ENCODE measurements around the gene LCN9.
"Not testable (repeated sequence)": the region's sequence is repeated elsewhere in the genome, so short reads cannot be mapped to it uniquely, and the experiment has no call there.

Gene LCN9

DNA sequence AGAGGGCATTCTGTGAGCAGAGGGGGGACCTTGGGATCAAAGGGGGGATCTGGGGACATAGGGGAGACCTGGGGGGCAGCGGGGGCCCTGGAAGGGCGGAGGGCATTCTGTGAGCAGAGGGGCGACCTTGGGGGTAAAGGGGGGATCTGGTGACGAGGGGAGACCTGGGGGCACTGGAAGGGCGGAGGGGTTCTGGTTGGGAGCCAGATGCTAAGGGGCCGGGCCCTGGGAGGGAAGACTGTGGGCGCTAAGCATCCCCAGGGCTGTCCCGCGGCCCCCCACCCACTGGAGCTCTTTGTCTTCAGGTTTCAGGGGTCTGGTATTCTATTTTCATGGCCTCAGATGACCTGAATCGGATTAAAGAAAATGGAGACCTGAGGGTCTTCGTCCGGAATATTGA, 748 bp downstream of the LCN9 start:
- 94 to 96% methylated on average over 12 of the region's 12 CpGs for WGBS, 2 experiments
- no peak overlapping the region for H3K27ac ChIP-seq (ENCODE audit: insufficient read depth, low read depth, low read length, poor library complexity, severe bottlenecking)
- H3K4me1 ChIP-seq (ENCODE audit: control insufficient read depth, insufficient read depth, low read length), result peaks cover 16% of the 10 kb centered on the region

DNA sequence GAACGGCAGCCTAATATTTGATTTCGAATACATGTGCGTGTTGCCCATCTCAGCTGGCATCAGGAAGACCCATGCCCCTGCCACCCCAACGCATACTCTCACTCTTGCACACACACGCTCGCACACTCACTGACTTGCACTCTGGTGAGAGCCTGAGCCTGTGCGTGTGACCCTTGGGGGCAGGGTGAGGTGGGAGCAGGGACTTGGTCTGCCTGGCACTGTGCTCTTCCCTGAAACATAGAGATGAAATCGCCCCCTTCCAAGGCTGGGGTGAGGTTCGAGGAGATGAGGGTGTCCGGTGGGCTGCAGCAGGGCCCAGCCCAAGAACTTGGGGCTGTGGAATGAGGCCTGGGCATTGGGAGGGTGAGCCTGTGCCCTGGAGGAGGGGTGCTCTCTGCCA, 1.2 kb downstream of the LCN9 start:
- Histone ChIP-seq H3K36me3 (ENCODE audit: control insufficient read depth, insufficient read depth, low read length) (no peaks in the 10 kb centered on the region), H3K4me1 (ENCODE audit: control insufficient read depth, insufficient read depth, low read length) (peaks cover 16% of the 10 kb centered on the region), H3K9me3 (ENCODE audit: control insufficient read depth, low read length) (no peaks in the 10 kb centered on the region), H3K27me3 (ENCODE audit: control insufficient read depth, insufficient read depth, low read length, poor library complexity, severe bottlenecking) (no peaks in the 10 kb centered on the region), H3K4me3 (ENCODE audit: insufficient read depth, low read depth, low read length) (no peak overlapping the region), H3K27ac (ENCODE audit: insufficient read depth, low read depth, low read length, poor library complexity, severe bottlenecking) (no peak overlapping the region)
- WGBS, 2 experiments, result 94 to 96% methylated on average over 10 of the region's 10 CpGs

More for the DNA sequence above, 748 bp downstream of the LCN9 start:
- Histone ChIP-seq H3K9me3 (ENCODE audit: control insufficient read depth, low read length) (no peaks in the 10 kb centered on the region), H3K36me3 (ENCODE audit: control insufficient read depth, insufficient read depth, low read length) (no peaks in the 10 kb centered on the region), H3K4me3 (ENCODE audit: insufficient read depth, low read depth, low read length) (no peak overlapping the region), H3K27me3 (ENCODE audit: control insufficient read depth, insufficient read depth, low read length, poor library complexity, severe bottlenecking) (no peaks in the 10 kb centered on the region)

DNA sequence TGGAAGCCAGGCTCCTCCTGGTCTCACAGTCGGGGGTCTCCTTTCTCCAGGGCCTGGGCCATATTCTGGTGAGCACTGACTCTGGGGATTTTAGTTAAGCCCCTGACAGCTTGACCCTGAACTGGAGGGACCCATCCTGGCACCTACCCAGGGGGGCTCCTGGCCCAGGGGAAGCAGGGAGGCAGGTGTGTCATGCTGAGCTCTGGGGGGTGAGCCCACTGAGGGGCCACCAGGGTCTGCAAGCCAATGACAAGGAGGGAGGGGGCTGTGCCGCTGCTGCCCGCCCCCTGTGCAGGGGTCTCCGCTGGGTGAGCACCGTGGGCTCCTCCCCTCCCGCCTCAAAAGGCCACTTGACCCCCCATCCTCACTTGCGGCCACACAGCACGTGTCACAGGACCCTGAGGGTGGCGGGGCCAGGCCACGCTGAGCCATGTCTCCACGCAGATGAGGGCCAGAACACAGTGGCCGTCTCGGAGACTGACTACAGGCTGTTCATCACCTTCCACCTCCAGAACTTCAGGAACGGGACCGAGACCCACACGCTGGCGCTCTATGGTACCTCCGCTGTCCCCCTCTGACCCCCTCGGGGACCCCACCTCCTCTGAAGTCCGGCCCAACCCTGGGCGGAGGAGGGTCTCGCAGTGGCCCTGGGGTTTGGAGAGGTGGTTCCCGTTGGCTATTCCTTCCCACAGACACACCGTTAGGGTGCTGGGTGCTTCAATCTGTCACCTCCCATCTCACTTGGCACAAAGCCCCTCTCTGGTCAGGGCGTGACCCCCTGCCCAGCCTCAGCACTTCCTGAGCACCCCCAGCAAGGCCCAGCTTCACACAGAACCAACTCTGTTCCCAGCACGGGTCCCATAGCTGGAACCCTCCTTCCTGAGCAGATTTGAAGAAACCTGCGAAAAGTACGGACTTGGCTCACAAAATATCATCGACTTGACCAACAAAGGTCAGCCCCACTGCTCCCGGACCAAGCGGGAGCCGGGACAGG, 2.0 kb downstream of the LCN9 start:
- Histone ChIP-seq H3K4me3 (ENCODE audit: insufficient read depth, low read depth, low read length) (no peak overlapping the region), H3K36me3 (ENCODE audit: control insufficient read depth, insufficient read depth, low read length) (no peaks in the 10 kb centered on the region), H3K9me3 (ENCODE audit: control insufficient read depth, low read length) (no peaks in the 10 kb centered on the region), H3K4me1 (ENCODE audit: control insufficient read depth, insufficient read depth, low read length) (peaks cover 16% of the 10 kb centered on the region), H3K27me3 (ENCODE audit: control insufficient read depth, insufficient read depth, low read length, poor library complexity, severe bottlenecking) (no peaks in the 10 kb centered on the region), H3K27ac (ENCODE audit: insufficient read depth, low read depth, low read length, poor library complexity, severe bottlenecking) (no peak overlapping the region)
- 91 to 92% methylated on average over 32 of the region's 32 CpGs for WGBS, 2 experiments

DNA sequence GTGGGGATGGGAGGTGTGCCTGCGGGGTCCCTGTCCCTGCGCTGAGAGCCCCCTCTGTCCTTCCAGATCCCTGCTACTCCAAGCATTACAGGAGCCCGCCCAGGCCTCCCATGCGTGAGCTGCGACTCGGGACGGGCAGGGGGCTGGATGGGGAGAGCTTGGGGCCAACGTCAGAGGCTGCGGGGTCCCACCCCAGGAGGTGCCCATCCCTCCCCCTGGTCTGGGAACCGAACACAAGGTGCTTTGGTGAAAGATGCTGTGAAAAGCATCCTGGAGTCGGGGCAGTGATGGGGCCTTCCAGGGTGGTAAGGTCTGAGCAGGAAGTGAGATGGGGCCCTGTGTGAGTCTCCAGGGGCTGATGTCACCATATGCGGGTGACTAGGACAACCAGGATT, 2.7 kb downstream of the LCN9 start:
- 94 to 95% methylated on average over 12 of the region's 12 CpGs for WGBS, 2 experiments
- H3K27me3 ChIP-seq (ENCODE audit: control insufficient read depth, insufficient read depth, low read length, poor library complexity, severe bottlenecking), result no peaks in the 10 kb centered on the region
- H3K4me1 ChIP-seq (ENCODE audit: control insufficient read depth, insufficient read depth, low read length), result peaks cover 16% of the 10 kb centered on the region
- no peaks in the 10 kb centered on the region for H3K9me3 ChIP-seq (ENCODE audit: control insufficient read depth, low read length)
- H3K4me3 ChIP-seq (ENCODE audit: insufficient read depth, low read depth, low read length), result no peak overlapping the region
- H3K36me3 ChIP-seq (ENCODE audit: control insufficient read depth, insufficient read depth, low read length), result no peaks in the 10 kb centered on the region
- no peak overlapping the region for H3K27ac ChIP-seq (ENCODE audit: insufficient read depth, low read depth, low read length, poor library complexity, severe bottlenecking)

DNA sequence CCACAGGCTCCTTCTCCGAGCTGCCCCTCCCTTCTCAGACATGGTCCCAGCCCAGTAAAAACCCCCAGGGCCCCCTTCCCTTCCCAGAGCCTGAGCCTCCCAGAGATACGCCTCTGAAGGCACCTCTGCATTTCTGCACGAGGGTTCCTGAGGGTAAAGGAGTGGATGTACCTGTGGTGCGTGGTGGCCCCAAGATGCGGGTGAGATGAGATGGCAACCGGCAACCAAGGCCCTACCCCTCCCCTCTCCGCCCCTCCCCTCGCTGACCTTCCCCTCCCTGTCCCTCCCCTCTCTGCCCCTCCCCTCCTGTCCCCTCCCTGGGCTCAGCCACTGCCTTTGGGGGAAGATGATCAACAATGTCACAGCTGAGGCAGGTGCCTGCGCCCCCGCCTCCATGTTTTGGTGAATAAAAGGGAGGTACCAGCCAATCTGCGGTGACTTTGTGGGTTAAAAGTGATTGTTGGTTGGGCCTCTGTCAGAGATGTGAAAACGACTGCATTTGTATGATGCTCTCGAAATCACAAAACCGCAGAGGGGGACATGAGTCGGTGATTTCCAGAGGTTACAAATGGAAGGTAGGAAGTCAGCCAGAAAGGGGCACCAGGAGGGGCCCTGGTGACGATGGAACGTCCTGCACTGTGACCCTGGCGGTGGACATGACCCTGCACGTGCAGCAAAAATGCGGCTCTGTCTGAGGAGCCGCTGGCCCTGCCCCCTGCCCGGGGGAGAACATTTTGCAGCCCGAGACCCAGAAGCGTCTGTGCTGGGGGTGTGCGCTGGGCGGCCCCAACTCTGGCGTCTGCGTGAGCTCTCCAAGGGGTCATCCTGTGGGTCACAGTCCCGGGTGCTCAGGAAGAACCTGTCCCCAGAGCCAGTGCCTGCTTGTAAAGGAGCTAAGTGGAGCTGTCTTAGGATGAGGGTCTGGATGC, 3.7 kb downstream of the LCN9 start:
- Histone ChIP-seq H3K9me3 (ENCODE audit: control insufficient read depth, low read length) (no peaks in the 10 kb centered on the region), H3K36me3 (ENCODE audit: control insufficient read depth, insufficient read depth, low read length) (no peaks in the 10 kb centered on the region)
- 91 to 93% methylated on average over 28 to 29 of the region's 29 CpGs for whole genome bisulfite sequencing, 2 experiments

GRCh38 chr9:135667463-135668001, 4.4 kb downstream of the LCN9 start:
- Histone ChIP-seq H3K36me3 (ENCODE audit: control insufficient read depth, insufficient read depth, low read length) (no peaks in the 10 kb centered on the region), H3K9me3 (ENCODE audit: control insufficient read depth, low read length) (no peaks in the 10 kb centered on the region), H3K4me1 (ENCODE audit: control insufficient read depth, insufficient read depth, low read length) (peaks cover 6% of the 10 kb centered on the region), H3K27me3 (ENCODE audit: control insufficient read depth, insufficient read depth, low read length, poor library complexity, severe bottlenecking) (no peaks in the 10 kb centered on the region), H3K27ac (ENCODE audit: insufficient read depth, low read depth, low read length, poor library complexity, severe bottlenecking) (no peak overlapping the region), H3K4me3 (ENCODE audit: insufficient read depth, low read depth, low read length) (no peak overlapping the region)
- 93% methylated on average over 9 of the region's 9 CpGs for WGBS, 2 experiments

More for the DNA sequence above, 3.7 kb downstream of the LCN9 start:
- no peak overlapping the region for H3K27ac ChIP-seq (ENCODE audit: insufficient read depth, low read depth, low read length, poor library complexity, severe bottlenecking)
- no peak overlapping the region for H3K4me3 ChIP-seq (ENCODE audit: insufficient read depth, low read depth, low read length)
- peaks cover 14% of the 10 kb centered on the region for H3K4me1 ChIP-seq (ENCODE audit: control insufficient read depth, insufficient read depth, low read length)
- no peaks in the 10 kb centered on the region for H3K27me3 ChIP-seq (ENCODE audit: control insufficient read depth, insufficient read depth, low read length, poor library complexity, severe bottlenecking)

DNA sequence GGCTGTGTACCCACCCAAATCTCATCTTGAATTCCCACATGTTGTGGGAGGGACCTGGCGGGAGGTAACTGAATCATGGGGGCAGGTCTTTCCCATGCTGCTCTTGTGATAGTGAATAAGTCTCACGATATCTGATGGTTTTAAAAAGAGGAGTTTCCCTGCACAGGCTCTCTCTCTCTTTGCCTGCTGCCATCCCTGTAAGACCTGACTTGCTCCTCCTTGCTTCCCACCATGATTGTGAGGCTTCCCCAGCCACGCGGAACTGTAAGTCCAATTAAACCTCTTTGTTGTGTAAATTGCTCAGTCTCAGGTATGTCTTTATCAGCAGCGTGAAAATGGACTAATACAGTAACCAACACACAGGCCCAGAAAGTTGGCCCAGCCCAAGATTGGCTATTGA, 5.9 kb downstream of the LCN9 start:
- not testable (repeated sequence) for H3K27me3 ChIP-seq (ENCODE audit: control insufficient read depth, insufficient read depth, low read length, poor library complexity, severe bottlenecking); H3K4me3 ChIP-seq (ENCODE audit: insufficient read depth, low read depth, low read length); H3K9me3 ChIP-seq (ENCODE audit: control insufficient read depth, low read length); H3K4me1 ChIP-seq (ENCODE audit: control insufficient read depth, insufficient read depth, low read length); H3K36me3 ChIP-seq (ENCODE audit: control insufficient read depth, insufficient read depth, low read length); H3K27ac ChIP-seq (ENCODE audit: insufficient read depth, low read depth, low read length, poor library complexity, severe bottlenecking)
- 85 to 92% methylated on average over 5 of the region's 5 CpGs for WGBS, 2 experiments

DNA sequence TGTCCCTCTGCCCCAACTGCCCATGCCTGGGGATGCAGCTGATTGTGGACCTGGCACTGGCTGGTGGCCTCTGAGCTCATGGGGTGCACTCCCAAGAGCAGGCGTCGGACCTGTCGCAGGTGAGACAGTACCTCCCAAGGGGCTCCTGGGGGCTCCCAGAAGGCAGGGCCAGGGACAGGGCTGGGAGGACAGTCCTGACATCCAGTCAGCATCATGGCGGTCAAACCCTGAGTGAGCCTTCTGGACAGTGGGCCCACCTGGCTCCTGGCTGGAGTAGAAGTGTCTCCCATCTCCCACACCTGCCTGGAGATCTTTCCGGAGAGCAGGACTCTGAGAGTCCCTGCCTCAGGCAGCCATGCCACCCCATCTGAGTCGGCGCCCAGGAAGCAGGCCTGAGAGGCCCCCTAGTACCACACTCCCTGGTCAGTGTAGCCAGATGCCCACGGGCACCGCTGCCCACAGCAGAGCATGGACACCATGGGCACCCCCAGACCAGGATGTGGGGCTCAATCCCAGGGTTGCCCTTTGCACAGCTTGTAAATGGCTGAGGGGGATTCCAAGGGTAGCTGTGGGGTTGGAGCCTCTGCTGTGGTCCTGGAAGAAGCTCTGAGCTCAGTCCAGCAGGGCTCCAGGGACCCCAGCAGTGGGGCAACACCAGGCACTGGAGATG, 6.6 kb downstream of the LCN9 start:
- WGBS, 2 experiments, result 96% methylated on average over 9 of the region's 9 CpGs
- Histone ChIP-seq H3K4me3 (ENCODE audit: insufficient read depth, low read depth, low read length) (no peak overlapping the region), H3K9me3 (ENCODE audit: control insufficient read depth, low read length) (no peaks in the 10 kb centered on the region), H3K4me1 (ENCODE audit: control insufficient read depth, insufficient read depth, low read length) (no peaks in the 10 kb centered on the region), H3K36me3 (ENCODE audit: control insufficient read depth, insufficient read depth, low read length) (no peaks in the 10 kb centered on the region), H3K27ac (ENCODE audit: insufficient read depth, low read depth, low read length, poor library complexity, severe bottlenecking) (no peak overlapping the region), H3K27me3 (ENCODE audit: control insufficient read depth, insufficient read depth, low read length, poor library complexity, severe bottlenecking) (no peaks in the 10 kb centered on the region)

- Histone ChIP-seq H3K27me3 (ENCODE audit: control insufficient read depth, insufficient read depth, low read length, poor library complexity, severe bottlenecking) (no peaks in the 10 kb centered on the region), H3K27ac (ENCODE audit: insufficient read depth, low read depth, low read length, poor library complexity, severe bottlenecking) (no peak overlapping the region), H3K9me3 (ENCODE audit: control insufficient read depth, low read length) (no peaks in the 10 kb centered on the region), H3K4me1 (ENCODE audit: control insufficient read depth, insufficient read depth, low read length) (no peaks in the 10 kb centered on the region), H3K4me3 (ENCODE audit: insufficient read depth, low read depth, low read length) (no peak overlapping the region), H3K36me3 (ENCODE audit: control insufficient read depth, insufficient read depth, low read length) (no peaks in the 10 kb centered on the region)
- WGBS, 2 experiments, result 90% methylated on average over 41 of the region's 41 CpGs
Observed at GRCh38 chr9:135670721-135671590, 7.8 kb downstream of the LCN9 start.

Data from ectodermal cell (in vitro differentiated cells).